Fibroblast of pulmonary artery (primary cell): Measurements from ENCODE around the gene ADAP1.

Experiments used
- DNase-seq: peaks from one replicate; pipeline ENCODE4 v3.0.0-alpha.2; 2010; ENCODE audit warnings: low read depth
- H3K4me3 ChIP-seq: replicated peaks from 2 replicates; pipeline ENCODE4 v1.5.1; 2011; ENCODE audit warnings: low read depth, mild to moderate bottlenecking, control low read depth, low read length, moderate library complexity
- CTCF ChIP-seq: IDR thresholded peaks from 2 replicates; pipeline ENCODE4 v1.5.1; 2011; ENCODE audit warnings: mild to moderate bottlenecking, control low read depth, low read length, inconsistent platforms; ENCODE audit errors: missing control alignments

ADAP1 gene

GRCh38 chr7:976901-977325, 22.4 kb upstream of the ADAP1 start:
- TF ChIP-seq CTCF = no peak
- no peak for DNase-seq

GRCh38 chr7:975702-976473, 21.4 kb upstream of the ADAP1 start:
- TF ChIP-seq CTCF = no peak
- DNase-seq = no peak
- H3K4me3 ChIP-seq = peak overlapping the region; percentile 97

More at GRCh38 chr7:976901-977325, 22.4 kb upstream of the ADAP1 start:
- no peak overlapping the region for H3K4me3 ChIP-seq

- TF ChIP-seq CTCF = no peak
- peak within 1 kb of the TSS; percentile 97 for H3K4me3 ChIP-seq
- peak; percentile 92 for DNase-seq
Measured at GRCh38 chr7:974820-975681, 20.6 kb upstream of the ADAP1 start, which contains the start of gene COX19. Gene COX19 (minus strand): TSS chr7:975549. CDS start chr7:975509, 40 bp downstream.

- no peak for TF ChIP-seq CTCF
- DNase-seq = peak; percentile 32
- peak overlapping the region; percentile 97 for H3K4me3 ChIP-seq
Measured at GRCh38 chr7:974172-974571, 19.7 kb upstream of the ADAP1 start.

- no peak overlapping the region for H3K4me3 ChIP-seq
- no peak for TF ChIP-seq CTCF
- DNase-seq = no peak
Measured at GRCh38 chr7:973312-973711, 18.8 kb upstream of the ADAP1 start.

GRCh38 chr7:972676-973309, 18.3 kb upstream of the ADAP1 start:
- peak; percentile 53 for DNase-seq
- no peak for TF ChIP-seq CTCF
- no peak overlapping the region for H3K4me3 ChIP-seq
